Fibroblast of the aortic adventitia (primary cell): ENCODE measurements around the gene CASS4. TPM values are rescaled to one million over a fixed set of nuclear protein-coding genes. Genes with fewer than 3 reads are reported as not detected.

ENCODE experiments used
- DNase-seq: peaks from one replicate; pipeline ENCODE4 v3.0.0-alpha.2; 2010; ENCODE audit warnings: low read depth
- H3K4me3 ChIP-seq: 2 replicates; pipeline ENCODE4 v1.5.1; 2011; ENCODE audit warnings: low read depth, mild to moderate bottlenecking, control low read depth, low read length, moderate library complexity
- CTCF ChIP-seq: IDR thresholded peaks from 2 replicates; pipeline ENCODE4 v1.5.1; 2011; ENCODE audit warnings: mild to moderate bottlenecking, low read length, control low read depth, inconsistent platforms; ENCODE audit not compliant: insufficient read depth
- total RNA-seq: library from RNA; depleted of rRNA; stranded (reverse); fragments of >200 nt; gene quantifications from 2 replicates; pipeline ENCODE4 v1.2.3, GENCODE V29; 2012; ENCODE audit warnings: low replicate concordance

CASS4 gene
- total RNA-seq, 1 donor, result 0.09 TPM

- DNase-seq, result no peak
- H3K4me3 ChIP-seq, result no peak overlapping the region
- no peak for TF ChIP-seq CTCF
Measured at GRCh38 chr20:56427797-56428196, 15.7 kb downstream of the CASS4 start.

GRCh38 chr20:56428410-56428809 lies 16.4 kb downstream of the CASS4 start:
- H3K4me3 ChIP-seq, result no peak overlapping the region
- no peak for TF ChIP-seq CTCF
- no peak for DNase-seq

GRCh38 chr20:56428881-56429280 lies 16.8 kb downstream of the CASS4 start:
- no peak for DNase-seq
- no peak for TF ChIP-seq CTCF
- no peak overlapping the region for H3K4me3 ChIP-seq

GRCh38 chr20:56429502-56429901 lies 17.4 kb downstream of the CASS4 start:
- no peak for TF ChIP-seq CTCF
- H3K4me3 ChIP-seq, result no peak overlapping the region

GRCh38 chr20:56429941-56430340 lies 17.9 kb downstream of the CASS4 start:
- no peak for DNase-seq
- no peak for TF ChIP-seq CTCF
- no peak overlapping the region for H3K4me3 ChIP-seq

More at GRCh38 chr20:56429502-56429901, 17.4 kb downstream of the CASS4 start:
- DNase-seq, result peak; percentile 71

GRCh38 chr20:56430461-56430860 lies 18.4 kb downstream of the CASS4 start:
- no peak for DNase-seq
- TF ChIP-seq CTCF, result no peak
- H3K4me3 ChIP-seq, result no peak overlapping the region

- no peak for TF ChIP-seq CTCF
- no peak overlapping the region for H3K4me3 ChIP-seq
- DNase-seq, result no peak
Measured at GRCh38 chr20:56430957-56431356, 18.9 kb downstream of the CASS4 start.
